Right lung (tissue), 5 donors: ENCODE results near the gene RPS21. TPM values are rescaled to one million over a fixed set of nuclear protein-coding genes. Genes with fewer than 3 reads are reported as not detected.
"Not testable (repeated sequence)": the region's sequence is repeated elsewhere in the genome, so short reads cannot be mapped to it uniquely, and the experiment has no call there.

Experiments
- DNase-seq, 2 donors: peaks; one replicate each; pipeline ENCODE4 v3.0.0-alpha.2; 2013
- polyA plus RNA-seq, 5 donors: library from polyadenylated mRNA; unstranded; fragments of 120-200 nt; gene quantifications; one replicate each; pipeline versions ENCODE4 v1.2.1 to v1.2.3, GENCODE V29; 2013; ENCODE audit warnings: inconsistent platforms in 1 of 5, low replicate concordance in 1 of 5; ENCODE audit not compliant: insufficient read length in 5 of 5, insufficient read depth in 1 of 5

RPS21 gene
- polyA plus RNA-seq, 5 donors, result 870 to 1,387 (median 940) TPM

DNA sequence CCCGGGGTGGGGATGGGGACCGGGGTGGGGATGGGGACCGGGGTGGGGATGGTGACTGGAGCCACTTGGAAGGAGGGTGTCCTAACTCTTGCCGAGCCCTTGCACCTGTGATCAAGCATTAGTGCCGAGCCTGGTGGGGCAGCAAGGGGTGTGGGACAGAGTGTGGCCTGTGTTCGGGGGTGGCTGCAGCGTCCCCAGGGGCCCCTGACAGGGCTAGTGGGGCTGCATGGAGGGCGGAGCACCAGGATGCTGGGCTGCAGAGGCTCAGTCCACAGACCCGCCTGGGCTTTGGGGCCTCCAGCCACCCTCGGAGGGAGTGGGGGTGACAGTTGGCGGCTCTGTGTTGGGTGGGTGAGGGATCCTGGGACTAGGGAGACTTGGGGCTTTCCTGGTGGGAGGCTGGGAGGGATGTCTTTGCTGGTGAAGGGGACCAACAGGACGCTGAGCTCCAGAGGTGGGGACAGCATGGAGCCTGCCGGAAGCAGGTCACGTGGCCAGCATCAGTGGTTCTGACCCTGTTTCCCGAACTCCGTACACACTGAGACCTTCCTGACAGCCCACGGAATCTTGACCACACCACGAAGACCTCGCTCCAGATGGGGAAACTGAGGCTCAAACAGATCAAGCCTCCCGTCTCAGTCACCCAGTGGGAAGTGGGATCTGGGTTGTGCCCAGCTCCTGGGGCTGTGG lies 35.9 kb downstream of the RPS21 start:
- no peak for DNase-seq

DNA sequence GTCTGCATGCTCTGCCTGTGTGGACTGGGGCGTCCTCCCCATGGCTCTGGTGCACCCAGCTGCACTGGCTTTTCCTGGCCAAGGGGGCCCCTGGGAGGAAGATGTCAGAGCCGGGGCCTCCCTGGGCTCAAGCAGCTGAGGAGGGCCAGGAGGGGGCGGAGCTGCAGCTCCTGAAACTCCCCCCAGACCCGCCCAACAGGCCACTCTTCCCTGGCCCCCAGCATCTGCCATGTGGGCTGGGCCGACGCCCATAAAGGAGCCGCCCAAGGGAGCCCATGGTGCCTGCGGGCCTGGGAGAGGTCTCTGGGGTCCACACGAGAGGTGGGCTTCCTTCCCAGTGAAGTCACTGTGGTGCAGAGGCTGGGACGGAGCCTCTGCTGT lies 36.4 kb downstream of the RPS21 start:
- DNase-seq, result no peak

DNA sequence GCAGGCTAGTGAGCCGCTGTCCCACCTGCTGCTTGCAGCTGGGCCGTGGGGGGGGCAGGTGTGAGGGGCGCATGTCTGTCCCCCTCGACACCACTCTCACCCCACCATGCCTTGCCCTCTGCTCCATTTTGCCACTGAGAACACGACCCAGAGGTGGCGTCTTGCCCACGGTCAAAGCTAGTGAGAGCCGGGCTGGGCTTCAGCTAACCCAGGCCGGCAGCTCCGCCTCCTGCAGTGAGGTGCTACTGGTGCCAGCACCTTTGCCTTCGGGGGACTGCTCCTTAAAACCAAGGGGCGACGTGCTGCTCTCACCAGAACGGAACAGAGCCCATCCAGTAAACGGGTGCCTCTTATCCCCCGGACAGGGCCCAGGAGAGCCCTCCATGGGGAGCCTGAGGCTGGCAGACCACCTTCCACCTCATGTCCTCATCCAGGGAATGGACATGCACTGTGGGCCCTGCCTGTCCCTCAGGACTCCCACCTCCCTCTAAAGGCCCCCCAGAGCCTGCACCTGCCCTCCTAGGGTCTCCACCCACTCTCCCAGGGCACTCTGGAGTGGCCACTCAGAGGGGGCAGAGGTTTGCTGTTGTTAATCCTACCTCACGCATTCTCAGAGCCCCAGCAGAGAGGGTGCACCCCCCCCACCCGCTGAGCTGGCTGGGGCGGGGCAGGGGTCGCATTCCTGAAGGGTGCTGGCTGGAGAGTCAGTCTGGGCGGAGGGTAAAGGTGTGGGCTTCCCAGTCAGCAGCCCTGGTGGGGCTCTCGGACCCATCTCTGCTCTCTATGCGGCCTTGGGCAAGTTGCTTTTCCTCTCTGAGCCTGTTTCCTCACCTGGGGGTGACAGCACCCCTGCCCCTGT lies 37.6 kb downstream of the RPS21 start:
- no peak for DNase-seq

DNA sequence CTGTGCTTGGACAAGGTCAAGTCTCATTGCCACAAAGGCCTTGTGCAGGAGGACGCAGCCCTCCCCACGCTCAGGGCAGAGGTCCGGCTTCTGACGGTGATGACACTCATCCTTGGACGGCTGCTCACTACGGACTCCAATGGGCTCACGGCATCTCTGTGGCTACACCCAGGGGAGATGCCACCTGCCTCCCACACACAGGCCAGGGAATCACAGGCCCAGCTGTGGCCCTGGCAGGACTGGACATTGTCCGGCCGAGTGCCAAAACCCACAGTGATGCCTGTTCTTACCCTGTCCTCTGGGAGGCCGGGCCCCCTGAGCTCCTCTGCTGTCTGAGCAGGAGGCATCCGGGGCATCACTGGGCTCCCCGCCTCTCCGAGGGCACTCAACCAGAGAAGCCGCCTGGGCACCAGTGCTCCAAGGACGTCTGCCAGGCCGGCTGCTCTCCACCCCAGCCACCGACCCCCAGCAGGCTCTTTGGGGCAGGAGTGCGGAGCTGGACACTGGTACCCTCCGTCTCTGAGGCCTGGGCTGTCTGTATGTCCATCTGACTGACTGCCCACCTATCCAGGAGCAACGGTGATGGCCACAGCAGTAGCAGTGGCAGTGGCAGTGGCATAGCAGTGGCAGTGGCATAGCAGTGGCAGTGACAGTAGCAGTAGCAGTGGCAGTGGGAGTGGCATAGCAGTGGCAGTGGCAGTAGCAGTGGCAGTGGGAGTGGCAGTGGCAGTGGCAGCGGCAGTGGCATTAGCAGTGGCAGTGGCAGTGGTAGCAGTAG lies 38.6 kb downstream of the RPS21 start:
- no peak for DNase-seq

- not testable (repeated sequence) for DNase-seq
Measured at GRCh38 chr20:62426059-62426348, 39.1 kb downstream of the RPS21 start.

DNA sequence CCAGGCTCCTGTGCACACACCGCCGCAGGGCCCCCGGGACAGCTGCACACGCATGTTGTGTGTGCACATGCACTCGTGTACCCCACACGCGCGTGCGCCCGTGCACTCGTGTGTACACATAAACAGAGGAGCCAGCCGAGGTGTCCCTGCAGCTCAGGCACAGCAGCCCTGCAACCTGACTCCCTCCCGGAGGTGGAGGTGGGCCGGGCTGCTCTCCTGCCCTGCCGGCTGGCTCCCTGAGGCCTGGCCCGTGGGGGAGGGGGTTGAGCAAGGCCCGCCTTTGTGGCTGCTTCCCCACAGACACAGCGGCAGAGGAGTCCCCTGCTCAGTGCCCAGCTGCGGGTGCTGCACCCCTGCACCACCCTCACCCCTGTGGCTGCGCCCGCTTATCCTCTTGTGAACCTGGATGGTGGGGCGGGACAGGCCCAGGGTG lies 39.8 kb downstream of the RPS21 start:
- no peak for DNase-seq

DNA sequence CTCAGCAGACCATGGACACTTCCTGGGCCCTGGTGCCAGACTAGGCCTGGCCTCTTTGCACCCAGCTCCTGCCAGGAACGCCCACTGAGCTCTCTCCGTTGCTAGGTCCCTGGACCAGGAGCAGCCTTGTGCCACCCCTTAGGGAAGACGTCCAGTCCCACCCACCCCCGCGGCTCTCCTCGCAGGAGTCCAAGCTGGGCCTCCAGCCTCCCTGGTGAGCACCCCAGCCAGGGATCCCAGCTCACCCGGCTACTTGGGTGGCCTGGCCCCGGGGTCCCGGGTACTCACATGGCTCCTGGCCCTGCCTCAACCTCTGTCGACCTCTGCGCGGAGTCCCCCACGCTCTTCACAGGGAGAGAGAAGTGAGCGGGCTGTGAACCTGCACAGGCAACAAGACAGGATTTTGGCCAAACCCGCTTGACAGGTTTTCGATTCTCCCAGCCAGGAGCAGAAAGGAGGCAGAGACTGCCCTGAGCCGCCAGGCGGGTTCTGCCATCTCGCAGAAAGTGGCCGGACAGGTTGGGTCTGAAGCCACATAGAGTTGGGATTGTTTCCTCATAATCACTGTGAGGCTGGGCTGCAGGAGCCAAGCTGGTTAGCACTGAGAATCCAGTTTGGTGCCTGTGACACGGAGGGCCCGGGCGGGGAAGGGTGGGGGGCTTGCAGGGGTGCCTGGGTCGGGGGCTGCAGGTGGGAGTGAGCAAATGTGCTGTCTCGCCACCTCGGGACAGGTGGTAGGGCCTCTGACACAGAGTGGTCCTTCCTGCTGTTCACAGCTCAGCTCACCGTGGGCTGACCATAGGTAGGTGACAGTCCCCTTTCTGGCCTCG lies 40.5 kb downstream of the RPS21 start, which contains the start of gene RBBP8NL:
TSS of gene RBBP8NL (minus strand) at position 368 of the 830 bp plus-strand sequence. CDS start 7,892 bp downstream, outside the sequence.
- peak; percentile 78 to 79 for DNase-seq

GRCh38 chr20:62428002-62428372 lies 41.1 kb downstream of the RPS21 start:
- DNase-seq, result no peak

GRCh38 chr20:62428396-62429295 lies 41.7 kb downstream of the RPS21 start:
- DNase-seq, result no peak

- no peak for DNase-seq
Measured at GRCh38 chr20:62429455-62430310, 42.8 kb downstream of the RPS21 start.

GRCh38 chr20:62430311-62430853 lies 43.5 kb downstream of the RPS21 start:
- DNase-seq, result no peak

GRCh38 chr20:62430866-62431447 lies 44.1 kb downstream of the RPS21 start:
- no peak for DNase-seq

DNA sequence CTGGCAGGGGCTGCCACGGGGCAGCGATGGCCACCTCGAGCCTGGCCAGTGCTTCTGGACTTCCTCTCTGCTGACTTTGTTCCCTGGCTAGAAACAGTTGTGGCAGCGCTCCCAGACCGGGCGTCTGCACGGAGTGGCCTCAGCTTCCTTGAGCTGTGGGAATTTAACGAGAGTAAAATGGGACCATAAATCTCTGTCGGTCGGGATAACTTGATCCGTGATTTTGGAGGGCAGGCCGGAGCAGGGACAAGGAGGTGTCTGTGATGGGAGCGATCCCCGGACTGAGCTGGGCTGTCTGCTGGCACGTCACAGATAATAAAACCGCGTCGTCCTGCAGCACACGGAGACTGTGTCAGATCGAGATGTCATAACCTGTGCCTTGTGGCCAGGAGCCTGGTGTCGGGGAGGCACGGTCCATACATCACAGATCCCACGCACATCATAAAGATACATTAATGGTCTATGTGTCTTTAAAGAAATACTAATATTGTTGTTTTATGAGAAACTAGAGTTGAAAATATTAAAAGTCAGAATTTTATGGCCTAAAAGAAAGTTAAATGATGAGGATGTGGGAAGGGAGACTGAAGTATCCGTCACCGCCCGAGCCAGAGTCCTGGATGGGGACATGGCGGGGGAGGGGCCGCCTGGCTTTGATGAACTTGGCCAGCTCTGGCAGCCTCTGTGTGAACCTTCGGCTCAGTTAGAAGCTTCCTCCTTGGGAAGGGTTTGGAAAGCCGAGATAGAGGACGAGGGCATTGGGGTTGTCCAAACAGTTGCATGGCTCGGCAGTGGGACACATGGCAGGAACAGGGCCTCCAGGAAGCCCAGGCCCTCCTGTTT lies 47.0 kb downstream of the RPS21 start:
- DNase-seq, result peak; percentile 74 to 81

- DNase-seq, result no peak
Measured at GRCh38 chr20:62436692-62437091, 49.8 kb downstream of the RPS21 start.

- DNase-seq, result peak in 1 of 2 donors; percentile 61
Measured at GRCh38 chr20:62437496-62437895, 50.6 kb downstream of the RPS21 start.

- DNase-seq, result no peak
Measured at GRCh38 chr20:62437927-62438326, 51.0 kb downstream of the RPS21 start.
